GM23338 (cell line): Measurements from ENCODE around the gene MYO1E. TPM values are rescaled to one million over a fixed set of nuclear protein-coding genes. Genes with fewer than 3 reads are reported as not detected.

Experiments used
- ATAC-seq: fragments of 200-7000 bp; cut with Tn5 transposase; 3 replicates; pipeline ENCODE4 v1.9.1; 2020
- DNase-seq: peaks from one replicate; pipeline ENCODE4 v3.0.0-alpha.2; 2015; ENCODE audit warnings: low spot score
- H2AFZ ChIP-seq: fragments of 200-600 bp; sonication (generic); 2 replicates; pipeline ENCODE4 v1.8.0; 2016; ENCODE audit warnings: antibody characterized with exemption, mild to moderate bottlenecking, moderate library complexity
- H3F3A ChIP-seq: fragments of 200-600 bp; sonication (generic); replicated peaks from 2 replicates; pipeline ENCODE4 v1.8.0; 2017; ENCODE audit warnings: antibody characterized with exemption, mixed run types, low read depth
- H3K27ac ChIP-seq: fragments of 200-600 bp; sonication (generic); 2 replicates; pipeline ENCODE4 v1.6.1; 2016; ENCODE audit warnings: low read depth
- H3K27me3 ChIP-seq: fragments of 200-600 bp; sonication (generic); 2 replicates; pipeline ENCODE4 v1.8.0; 2016; ENCODE audit warnings: mild to moderate bottlenecking, mixed run types, moderate library complexity; ENCODE audit not compliant: insufficient read depth
- H3K36me3 ChIP-seq: fragments of 200-600 bp; sonication (generic); 2 replicates; pipeline ENCODE4 v1.8.0; 2016; ENCODE audit warnings: mild to moderate bottlenecking; ENCODE audit not compliant: insufficient read depth
- H3K4me1 ChIP-seq: fragments of 200-600 bp; sonication (generic); 2 replicates; pipeline ENCODE4 v1.8.0; 2016; ENCODE audit warnings: mild to moderate bottlenecking, moderate library complexity; ENCODE audit not compliant: insufficient read depth
- H3K4me2 ChIP-seq: fragments of 200-600 bp; sonication (generic); 2 replicates; pipeline ENCODE4 v1.7.1; 2017; ENCODE audit warnings: mixed run types
- H3K4me3 ChIP-seq: fragments of 200-600 bp; sonication (generic); 2 replicates; pipeline ENCODE4 v1.6.1; 2016; ENCODE audit warnings: mixed run types
- H3K79me2 ChIP-seq: fragments of 200-600 bp; sonication (generic); replicated peaks from 2 replicates; pipeline ENCODE4 v1.8.0; 2017; ENCODE audit warnings: mild to moderate bottlenecking; ENCODE audit not compliant: insufficient read depth
- H3K9me2 ChIP-seq: fragments of 200-600 bp; sonication (generic); 2 replicates; pipeline ENCODE4 v1.8.0; 2017; ENCODE audit not compliant: insufficient read depth
- H4K20me1 ChIP-seq: fragments of 200-600 bp; sonication (generic); replicated peaks from 2 replicates; pipeline ENCODE4 v1.8.0; 2017; ENCODE audit warnings: mild to moderate bottlenecking; ENCODE audit not compliant: insufficient read depth
- H3K27ac Mint-ChIP-seq: 2 replicates; pipeline ENCODE4 v1.8.0; 2020; ENCODE audit warnings: inconsistent platforms, mild to moderate bottlenecking, moderate library complexity, mixed read lengths
- H3K27me3 Mint-ChIP-seq: 3 replicates; pipeline ENCODE4 v1.8.0; 2022; ENCODE audit warnings: low read depth, mild to moderate bottlenecking, moderate library complexity, mixed read lengths, inconsistent platforms; ENCODE audit not compliant: insufficient read depth, poor library complexity
- H3K36me3 Mint-ChIP-seq: 3 replicates; pipeline ENCODE4 v1.8.0; 2021; ENCODE audit warnings: low read depth, mild to moderate bottlenecking, inconsistent platforms, moderate library complexity, mixed read lengths
- H3K4me1 Mint-ChIP-seq: 3 replicates; pipeline ENCODE4 v1.8.0; 2020; ENCODE audit warnings: mild to moderate bottlenecking, inconsistent platforms, mixed read lengths
- H3K4me3 Mint-ChIP-seq: 3 replicates; pipeline ENCODE4 v1.8.0; 2021; ENCODE audit warnings: moderate library complexity, mild to moderate bottlenecking, inconsistent platforms, mixed read lengths
- H3K9me3 Mint-ChIP-seq: 3 replicates; pipeline ENCODE4 v1.8.0; 2020; ENCODE audit warnings: moderate library complexity, mild to moderate bottlenecking, inconsistent platforms, mixed read lengths
- EZH2phosphoT487 ChIP-seq: fragments of 200-600 bp; sonication (generic); IDR thresholded peaks from one replicate; pipeline ENCODE4 v1.8.1; 2018; ENCODE audit warnings: antibody characterized with exemption; ENCODE audit not compliant: unreplicated experiment
- NANOG ChIP-seq: IDR thresholded peaks from 2 replicates; pipeline ENCODE4 v1.6.1; 2016; ENCODE audit warnings: antibody characterized with exemption, borderline replicate concordance
- REST ChIP-seq: IDR thresholded peaks from one replicate; pipeline ENCODE4 v1.6.1; 2018; ENCODE audit warnings: antibody characterized with exemption; ENCODE audit not compliant: unreplicated experiment
- STAT1 ChIP-seq: IDR thresholded peaks from one replicate; pipeline ENCODE4 v1.6.1; 2016; ENCODE audit warnings: antibody characterized with exemption; ENCODE audit not compliant: unreplicated experiment
- ZNF114 ChIP-seq: fragments of 250-450 bp; sonication (Bioruptor Pico); IDR thresholded peaks from 2 replicates; pipeline ENCODE4 v1.5.0; 2020; ENCODE audit warnings: mild to moderate bottlenecking, moderate library complexity
- ZNF462 ChIP-seq: fragments of 250-450 bp; sonication (Bioruptor Pico); IDR thresholded peaks from 2 replicates; pipeline ENCODE4 v1.5.0; 2020; ENCODE audit warnings: mild to moderate bottlenecking, moderate library complexity
- polyA plus RNA-seq: library from polyadenylated mRNA; unstranded; fragments of >200 nt; fragmentation: Nextera tagmentation; extraction: Ambion mirVana; gene quantifications from 2 replicates; pipeline ENCODE4 v1.2.1, GENCODE V29; 2016
- total RNA-seq: library from RNA; depleted of rRNA; stranded (reverse); fragments of >200 nt; shearing (Covaris generic); gene quantifications from 2 replicates; pipeline ENCODE4 v1.2.3, GENCODE V29; 2014

Gene MYO1E
- total and polyA plus RNA-seq, 2 experiments from 2014 or later: 68.3 to 131 TPM

GRCh38 chr15:59237119-59237855 lies 135.4 kb downstream of the MYO1E start:
- peaks cover 3% of the 10 kb centered on the region for H3K36me3 Mint-ChIP-seq
- peak overlapping the region; percentile 29; the same call in 1 of the 2 replicates for H3K4me2 ChIP-seq
- no peak for ATAC-seq
- no peaks in the 10 kb centered on the region for H3F3A ChIP-seq
- H3K4me3 Mint-ChIP-seq: no peak overlapping the region
- H4K20me1 ChIP-seq: no peaks in the 10 kb centered on the region
- H3K9me3 Mint-ChIP-seq: no peaks in the 10 kb centered on the region
- H3K27me3 Mint-ChIP-seq: peaks cover 4% of the 10 kb centered on the region
- peaks cover 1% of the 10 kb centered on the region; the same call in 1 of the 2 replicates for H3K36me3 ChIP-seq
- H3K4me1 Mint-ChIP-seq: peaks cover 22% of the 10 kb centered on the region
- no peaks in the 10 kb centered on the region for H3K9me2 ChIP-seq
- peaks cover 18% of the 10 kb centered on the region; the same call in 1 of the 2 replicates for H3K4me1 ChIP-seq
- peaks cover 4% of the 10 kb centered on the region; the same call in 1 of the 2 replicates for H3K79me2 ChIP-seq
- TF ChIP-seq ZNF114 (no peak), EZH2phosphoT487 (no peak), NANOG (no peak), REST (no peak)
- H3K27me3 ChIP-seq: no peaks in the 10 kb centered on the region
- no peak for DNase-seq
- H3K27ac ChIP-seq: no peak overlapping the region
- no peak overlapping the region for H3K4me3 ChIP-seq
- H3K27ac Mint-ChIP-seq: no peak overlapping the region; the same call in 1 of the 2 replicates
- no peak overlapping the region for H2AFZ ChIP-seq

GRCh38 chr15:59236394-59236793 lies 136.3 kb downstream of the MYO1E start:
- DNase-seq: no peak
- Mint-ChIP-seq H3K9me3 (no peaks in the 10 kb centered on the region), H3K4me1 (peaks cover 26% of the 10 kb centered on the region), H3K27ac (peak overlapping the region; percentile 19; the same call in 1 of the 2 replicates), H3K36me3 (peaks cover 7% of the 10 kb centered on the region), H3K4me3 (no peak overlapping the region), H3K27me3 (peaks cover 4% of the 10 kb centered on the region)
- peaks cover 6% of the 10 kb centered on the region; the same call in 1 of the 2 replicates for H3K36me3 ChIP-seq
- no peak for TF ChIP-seq STAT1
- no peak for TF ChIP-seq ZNF462
- H4K20me1 ChIP-seq: no peaks in the 10 kb centered on the region
- H3F3A ChIP-seq: no peaks in the 10 kb centered on the region
- H3K9me2 ChIP-seq: no peaks in the 10 kb centered on the region
- H3K79me2 ChIP-seq: peaks cover 4% of the 10 kb centered on the region; the same call in 1 of the 2 replicates
- H3K4me1 ChIP-seq: peaks cover 18% of the 10 kb centered on the region; the same call in 1 of the 2 replicates
- no peak overlapping the region for H3K27ac ChIP-seq
- H2AFZ ChIP-seq: no peak overlapping the region
- H3K4me3 ChIP-seq: no peak overlapping the region
- H3K27me3 ChIP-seq: no peaks in the 10 kb centered on the region
- no peak for ATAC-seq
- no peak overlapping the region for H3K4me2 ChIP-seq
